Nephron progenitor cell (in vitro differentiated cells): ENCODE measurements around the gene ST6GALNAC4.
"Not testable (repeated sequence)": the region's sequence is repeated elsewhere in the genome, so short reads cannot be mapped to it uniquely, and the experiment has no call there.

Experiments
- DNase-seq: peaks from one replicate; pipeline ENCODE4 v3.0.0; 2021
- H3K27ac Mint-ChIP-seq: 2 replicates; pipeline ENCODE4 v1.8.0; 2021; ENCODE audit warnings: mild to moderate bottlenecking, moderate library complexity, mixed read lengths
- H3K27me3 Mint-ChIP-seq: 2 replicates; pipeline ENCODE4 v1.8.0; 2021; ENCODE audit warnings: mild to moderate bottlenecking, low read depth, mixed read lengths; ENCODE audit not compliant: poor library complexity
- H3K36me3 Mint-ChIP-seq: 2 replicates; pipeline ENCODE4 v1.8.0; 2021; ENCODE audit warnings: low read depth, mixed read lengths
- H3K4me1 Mint-ChIP-seq: 2 replicates; pipeline ENCODE4 v1.8.0; 2021; ENCODE audit warnings: mixed read lengths
- H3K4me3 Mint-ChIP-seq: 2 replicates; pipeline ENCODE4 v1.8.0; 2021; ENCODE audit warnings: mild to moderate bottlenecking, moderate library complexity, mixed read lengths
- H3K9me3 Mint-ChIP-seq: 2 replicates; pipeline ENCODE4 v1.8.0; 2021; ENCODE audit warnings: mild to moderate bottlenecking, moderate library complexity, mixed read lengths
- CTCF ChIP-seq: fragments of 200-600 bp; sonication (generic); IDR thresholded peaks from 2 replicates; pipeline ENCODE4 v1.5.0; 2021; ENCODE audit warnings: antibody characterized with exemption

Gene ST6GALNAC4

GRCh38 chr9:127884427-127884911 lies 32.4 kb downstream of the ST6GALNAC4 start:
- H3K27me3 Mint-ChIP-seq, result peaks cover 3% of the 10 kb centered on the region
- H3K27ac Mint-ChIP-seq, result peak overlapping the region; percentile 59
- TF ChIP-seq CTCF, result no peak
- peaks cover 49% of the 10 kb centered on the region for H3K4me1 Mint-ChIP-seq
- H3K4me3 Mint-ChIP-seq, result no peak overlapping the region
- H3K9me3 Mint-ChIP-seq, result no peaks in the 10 kb centered on the region
- DNase-seq, result no peak
- H3K36me3 Mint-ChIP-seq, result peaks cover 40% of the 10 kb centered on the region

DNA sequence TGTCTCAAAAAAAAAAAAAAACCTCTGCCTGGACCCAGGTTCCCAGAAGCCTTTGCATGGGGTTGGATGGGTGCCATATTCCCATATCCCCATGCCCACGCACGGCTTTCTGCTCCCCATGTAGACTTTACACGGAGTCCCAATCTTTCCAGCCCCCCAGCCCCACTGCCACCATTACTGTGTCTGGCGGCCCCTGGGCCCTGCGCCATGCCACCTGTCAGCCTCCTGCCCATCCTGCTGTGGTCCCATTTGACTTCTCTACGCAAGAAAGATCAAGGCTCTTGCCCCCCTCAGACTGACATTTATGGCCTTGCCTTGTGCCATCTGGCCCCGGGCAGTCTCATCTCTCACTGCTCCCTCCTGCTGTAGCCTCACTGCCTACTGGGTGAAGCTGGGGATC lies 32.9 kb downstream of the ST6GALNAC4 start:
- H3K27me3 Mint-ChIP-seq, result peaks cover 3% of the 10 kb centered on the region
- peaks cover 40% of the 10 kb centered on the region for H3K36me3 Mint-ChIP-seq
- H3K4me1 Mint-ChIP-seq, result peaks cover 51% of the 10 kb centered on the region
- no peaks in the 10 kb centered on the region for H3K9me3 Mint-ChIP-seq
- H3K27ac Mint-ChIP-seq, result no peak overlapping the region
- no peak overlapping the region for H3K4me3 Mint-ChIP-seq
- DNase-seq, result no peak
- TF ChIP-seq CTCF, result no peak

- Mint-ChIP-seq H3K4me1 (peaks cover 62% of the 10 kb centered on the region), H3K36me3 (peaks cover 23% of the 10 kb centered on the region)
- DNase-seq, H3K27ac Mint-ChIP-seq, H3K9me3 Mint-ChIP-seq, H3K4me3 Mint-ChIP-seq, H3K27me3 Mint-ChIP-seq: not testable (repeated sequence)
Observed at GRCh38 chr9:127881715-127882114, 35.1 kb downstream of the ST6GALNAC4 start.

DNA sequence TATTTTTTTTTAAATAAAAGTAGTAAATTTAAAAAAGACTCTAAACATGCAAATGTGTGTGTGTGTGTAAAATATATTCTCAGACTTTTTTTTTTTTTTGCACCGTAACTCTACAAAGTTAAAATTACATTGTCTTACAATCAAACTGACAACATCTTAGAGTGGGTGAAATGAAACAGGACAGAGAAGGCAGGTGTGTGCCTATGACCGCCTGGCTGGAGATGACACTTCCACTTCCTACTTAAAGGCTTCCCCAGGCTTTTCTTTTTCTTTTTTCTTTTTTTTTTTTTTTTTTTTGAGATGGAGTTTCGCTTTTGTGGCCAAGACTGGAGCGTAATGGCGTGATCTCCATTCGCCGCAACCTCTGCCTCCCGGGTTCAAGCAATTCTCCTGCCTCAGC lies 36.7 kb downstream of the ST6GALNAC4 start:
- Mint-ChIP-seq H3K27ac (no peak overlapping the region), H3K4me1 (peaks cover 58% of the 10 kb centered on the region), H3K4me3 (no peak overlapping the region), H3K36me3 (peaks cover 16% of the 10 kb centered on the region), H3K9me3 (no peaks in the 10 kb centered on the region), H3K27me3 (peaks cover 3% of the 10 kb centered on the region)
- no peak for DNase-seq
- no peak for TF ChIP-seq CTCF

DNA sequence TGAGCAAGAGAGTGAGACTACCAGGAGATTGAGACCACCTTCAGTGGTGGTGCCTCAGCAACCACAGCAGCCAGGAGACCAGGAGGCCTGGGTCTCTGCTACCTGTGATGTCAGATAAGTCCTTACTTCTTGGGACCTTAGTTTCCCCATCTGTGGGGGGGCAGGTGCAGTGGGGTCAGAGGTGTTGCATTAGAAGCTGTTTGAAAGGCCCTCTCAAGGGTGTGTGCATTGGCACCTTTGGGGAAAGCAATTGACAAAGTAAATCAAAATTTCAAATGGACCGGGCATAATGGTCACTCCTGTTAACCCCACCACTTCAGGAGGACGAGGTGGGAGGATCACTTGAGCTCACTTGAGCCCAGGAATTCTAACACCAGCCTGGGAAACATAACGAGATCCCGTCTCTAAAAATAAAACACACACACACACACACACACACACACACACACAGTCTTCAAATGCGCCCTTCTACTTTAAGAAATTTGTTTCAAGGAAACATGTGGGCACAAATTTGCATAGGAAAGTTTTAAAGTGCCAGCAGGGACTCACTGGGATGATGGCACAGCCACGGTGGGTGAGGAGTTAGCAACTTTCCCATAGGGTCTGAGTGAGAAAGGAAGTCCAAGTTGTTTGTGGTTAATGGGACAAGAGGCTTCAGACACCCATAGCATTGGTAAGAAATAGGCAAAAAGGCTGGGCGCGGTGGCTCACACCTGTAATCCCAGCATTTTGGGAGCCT lies 38.0 kb downstream of the ST6GALNAC4 start:
- Mint-ChIP-seq H3K4me3 (no peak overlapping the region), H3K27ac (peak overlapping the region; percentile 55)
- TF ChIP-seq CTCF, result no peak

GRCh38 chr9:127878001-127878651 lies 38.7 kb downstream of the ST6GALNAC4 start:
- Mint-ChIP-seq H3K9me3 (no peaks in the 10 kb centered on the region), H3K4me1 (peaks cover 48% of the 10 kb centered on the region), H3K27me3 (no peaks in the 10 kb centered on the region), H3K27ac (peak overlapping the region; percentile 55), H3K4me3 (peak overlapping the region; percentile 77), H3K36me3 (peaks cover 5% of the 10 kb centered on the region)
- no peak for TF ChIP-seq CTCF
- DNase-seq, result no peak

More for the DNA sequence above, 38.0 kb downstream of the ST6GALNAC4 start:
- peaks cover 48% of the 10 kb centered on the region for H3K4me1 Mint-ChIP-seq
- peaks cover 5% of the 10 kb centered on the region for H3K36me3 Mint-ChIP-seq
- no peak for DNase-seq
- H3K27me3 Mint-ChIP-seq, result no peaks in the 10 kb centered on the region
- no peaks in the 10 kb centered on the region for H3K9me3 Mint-ChIP-seq
